ENCODE measurements around the gene FBXO38.

FBXO38 gene

DNA sequence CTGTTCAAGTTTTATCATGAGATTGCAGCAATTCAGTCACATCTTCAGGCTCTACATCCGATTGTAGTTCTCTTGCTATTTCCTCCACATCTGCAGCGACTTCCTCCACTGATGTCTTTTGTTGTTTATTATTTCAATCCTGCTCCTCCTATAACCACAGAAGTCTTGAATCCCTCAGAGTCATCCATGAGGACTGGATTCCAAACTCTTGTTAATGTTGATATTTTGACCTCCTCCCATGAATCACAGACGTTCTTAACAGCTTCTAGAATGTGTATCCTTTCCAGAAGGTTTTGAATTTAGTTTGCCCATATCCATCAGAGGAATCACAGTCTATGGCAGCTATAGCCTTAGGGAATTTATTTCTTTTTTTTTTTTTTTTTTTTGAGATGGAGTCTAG, 3.6 kb downstream of the FBXO38 start:
- no peak for DNase-seq

DNA sequence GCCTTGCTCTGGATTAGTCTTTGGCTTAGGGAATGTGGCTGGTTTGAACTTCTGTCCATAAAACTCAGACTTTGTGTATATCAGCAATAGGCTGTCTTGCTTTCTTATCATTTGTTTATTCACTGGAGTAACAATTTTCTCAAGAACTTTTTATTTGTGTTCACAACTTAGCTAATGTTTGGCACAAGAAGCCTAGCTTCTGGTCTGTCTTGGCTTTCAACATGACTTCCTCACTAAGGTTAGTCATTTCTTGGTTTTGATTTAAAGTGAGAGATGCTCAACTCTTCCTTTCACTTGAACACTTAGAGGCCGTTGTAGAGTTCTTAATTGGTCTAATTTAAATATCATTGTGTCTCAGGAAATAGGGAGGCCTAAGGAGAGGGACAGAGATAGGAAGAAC, 4.9 kb downstream of the FBXO38 start:
- DNase-seq = no peak

DNA sequence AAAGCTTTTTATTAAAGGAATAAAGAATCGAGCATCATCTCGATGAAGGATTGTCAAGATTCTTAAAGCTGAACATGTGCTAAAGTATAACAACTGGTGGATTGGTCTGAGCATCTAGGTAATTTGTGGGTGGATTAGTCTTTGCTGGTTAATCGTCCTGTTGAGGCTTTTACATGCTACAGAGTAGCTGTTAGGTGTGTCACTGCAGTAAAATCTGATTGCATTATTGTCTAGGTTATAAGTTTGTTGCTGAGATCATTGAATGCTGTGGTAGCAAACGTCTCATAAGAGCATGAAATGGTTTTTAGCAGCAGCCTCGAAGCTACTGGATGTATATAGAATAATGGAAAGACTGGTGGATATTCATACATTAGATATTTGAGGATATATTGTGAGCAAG, 7.2 kb downstream of the FBXO38 start:
- DNase-seq = no peak

DNA sequence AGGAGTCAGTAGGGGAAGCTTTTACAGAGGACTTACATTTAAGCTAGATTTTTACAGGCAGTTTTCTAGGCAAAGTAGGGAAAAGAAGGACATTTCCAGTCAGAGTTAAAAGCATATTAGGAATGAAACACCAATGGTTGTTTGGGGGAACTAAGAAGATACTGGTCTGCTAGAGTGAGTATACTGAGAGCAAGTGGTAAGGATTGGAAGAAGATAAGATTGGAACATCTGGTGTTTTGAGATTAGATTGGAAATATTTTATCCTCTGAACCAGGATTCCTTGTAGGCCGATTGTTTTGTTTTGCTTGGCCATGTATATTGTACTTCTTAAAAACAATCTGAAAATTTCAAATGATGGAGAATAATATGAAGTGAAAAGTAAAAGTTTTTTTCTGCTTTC, 7.7 kb downstream of the FBXO38 start:
- DNase-seq = no peak

DNA sequence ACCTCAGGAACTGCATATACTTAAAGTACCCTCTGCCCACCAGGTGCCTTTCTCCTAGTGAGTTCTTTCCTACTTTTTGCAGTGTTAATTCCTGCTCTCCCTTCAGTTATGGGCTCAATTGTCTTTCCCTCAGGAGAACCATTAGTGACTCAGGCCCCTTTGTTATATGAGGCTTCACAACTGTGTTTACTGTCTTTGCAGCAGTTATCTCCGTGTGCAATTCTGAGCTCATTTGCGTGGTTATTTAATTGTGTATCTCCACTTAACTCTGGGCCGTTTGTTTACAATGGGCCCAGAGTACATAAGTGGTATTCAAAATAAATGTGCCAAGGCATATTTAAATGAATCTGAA, 9.6 kb downstream of the FBXO38 start:
- DNase-seq = no peak

DNA sequence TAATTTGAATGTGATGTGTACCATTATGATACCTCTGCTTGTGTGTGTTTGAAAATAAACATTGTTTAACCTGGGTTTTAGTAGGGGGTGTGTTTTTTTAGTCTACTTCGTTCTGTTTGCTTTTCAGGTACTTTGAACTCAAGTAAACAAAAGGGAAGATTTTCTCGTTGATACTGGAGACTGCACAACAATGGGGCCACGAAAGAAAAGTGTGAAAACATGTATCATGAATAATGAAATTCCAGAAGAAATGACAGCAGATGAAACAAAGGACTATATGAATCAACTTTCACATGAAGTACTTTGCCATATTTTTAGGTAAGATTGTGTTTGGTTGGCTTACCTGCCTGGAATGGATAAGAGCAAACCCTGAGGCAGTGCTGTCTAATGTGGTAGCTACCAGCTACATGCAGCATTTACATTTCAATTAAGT, 10.8 kb downstream of the FBXO38 start:
- DNase-seq = no peak

DNA sequence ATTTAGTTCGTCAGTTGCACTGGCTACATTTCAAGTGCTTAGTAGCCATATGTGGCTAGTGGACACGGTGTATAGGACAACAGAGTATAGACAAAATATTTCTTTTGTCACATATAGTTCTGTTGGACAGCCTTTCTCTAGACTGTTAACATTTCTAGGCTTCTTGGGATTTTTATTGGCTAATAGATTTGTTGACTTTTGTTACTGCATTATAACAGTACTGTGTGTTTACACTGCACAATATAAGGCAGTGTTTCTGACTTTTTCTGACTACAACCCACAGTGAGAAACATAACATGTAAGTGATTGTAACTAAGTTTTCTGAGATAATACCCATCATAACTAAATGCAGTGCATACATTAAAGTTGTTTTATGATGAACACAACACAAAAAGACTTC, 11.3 kb downstream of the FBXO38 start:
- DNase-seq = no peak

DNA sequence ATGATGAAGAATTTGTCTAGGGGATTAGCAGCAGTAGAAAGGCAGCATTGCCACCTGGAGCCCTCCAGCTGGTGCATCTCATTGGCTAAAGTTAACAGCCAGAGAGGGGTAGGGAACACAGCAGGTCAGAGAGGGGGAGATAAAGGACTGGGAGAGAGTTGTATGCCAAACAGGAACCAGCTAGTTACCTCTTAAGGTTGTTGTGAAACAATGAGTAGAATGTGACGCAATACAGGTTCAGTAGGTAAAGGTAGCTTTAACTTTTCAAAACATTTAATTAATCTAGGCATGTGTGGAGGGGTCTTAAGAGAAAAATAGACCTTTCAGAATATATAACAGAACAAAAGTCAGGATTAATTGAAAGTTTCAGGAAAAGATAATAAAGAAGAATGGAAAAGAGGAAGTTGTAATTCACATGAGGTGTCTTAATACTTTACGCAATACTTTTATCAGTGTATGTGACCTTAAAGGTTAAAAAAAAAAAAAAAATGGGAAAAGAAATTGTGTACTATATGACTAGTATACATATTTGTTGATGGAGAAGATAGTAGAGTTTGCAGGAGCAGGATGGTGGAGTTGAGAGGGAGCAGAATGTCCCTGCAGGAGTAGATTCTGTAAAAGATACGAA, 14.3 kb downstream of the FBXO38 start:
- no peak for DNase-seq

DNA sequence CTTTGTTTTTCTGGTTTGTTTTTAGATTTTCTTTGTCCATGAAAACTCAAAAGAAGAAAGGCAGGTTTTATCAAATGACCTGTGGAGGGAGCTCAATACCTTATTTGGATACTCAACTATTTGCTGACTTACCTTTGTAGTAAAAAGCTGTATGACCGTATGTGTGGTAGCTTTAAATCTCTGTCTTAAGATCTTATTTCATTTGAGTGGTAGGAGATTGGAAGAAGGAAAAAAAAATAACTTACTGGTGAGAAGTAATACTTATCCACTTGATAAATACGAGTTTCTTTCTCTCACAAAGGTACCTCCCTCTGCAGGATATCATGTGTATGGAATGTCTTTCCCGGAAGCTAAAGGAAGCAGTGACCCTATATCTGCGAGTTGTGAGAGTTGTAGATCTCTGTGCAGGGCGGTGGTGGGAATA, 15.0 kb downstream of the FBXO38 start:
- DNase-seq = no peak

DNA sequence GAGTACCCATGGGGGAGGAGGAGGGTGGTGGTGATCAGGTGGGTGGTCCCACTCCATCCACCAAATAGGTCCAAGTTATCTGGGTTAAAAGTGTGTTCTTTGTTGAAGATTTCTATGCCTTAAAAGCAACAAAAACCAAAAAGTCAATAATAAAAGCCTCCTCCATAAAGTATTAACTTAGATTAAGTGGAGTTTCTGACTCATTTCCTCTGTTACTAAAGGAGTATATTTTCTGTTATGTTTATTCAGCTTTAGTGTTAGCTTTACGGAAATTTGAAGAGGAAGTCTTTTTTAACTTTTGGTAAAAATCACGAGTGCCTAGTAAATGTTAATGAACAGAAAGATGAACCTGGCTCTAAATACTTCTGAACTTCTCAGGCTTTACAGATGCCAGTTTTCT, 17.8 kb downstream of the FBXO38 start:
- DNase-seq = no peak

DNA sequence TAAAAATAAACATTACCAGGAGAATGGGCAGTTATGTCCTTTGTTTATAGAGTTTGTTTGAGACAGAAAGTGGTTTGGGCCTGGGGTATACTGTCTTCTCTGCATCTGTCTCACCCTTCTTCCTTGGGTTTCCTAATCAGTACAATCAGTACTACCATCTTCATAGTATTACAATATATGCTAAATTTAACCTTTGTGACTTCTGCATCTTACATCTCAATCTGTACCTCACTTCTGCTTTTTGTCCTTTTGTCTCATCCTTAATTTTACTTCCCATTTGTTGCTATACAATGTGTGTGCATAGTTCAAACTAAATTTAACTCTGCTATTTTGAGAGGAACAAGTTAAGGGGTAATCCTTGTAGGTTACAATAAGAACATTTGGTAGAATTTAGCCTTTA, 19.6 kb downstream of the FBXO38 start:
- DNase-seq = no peak

DNA sequence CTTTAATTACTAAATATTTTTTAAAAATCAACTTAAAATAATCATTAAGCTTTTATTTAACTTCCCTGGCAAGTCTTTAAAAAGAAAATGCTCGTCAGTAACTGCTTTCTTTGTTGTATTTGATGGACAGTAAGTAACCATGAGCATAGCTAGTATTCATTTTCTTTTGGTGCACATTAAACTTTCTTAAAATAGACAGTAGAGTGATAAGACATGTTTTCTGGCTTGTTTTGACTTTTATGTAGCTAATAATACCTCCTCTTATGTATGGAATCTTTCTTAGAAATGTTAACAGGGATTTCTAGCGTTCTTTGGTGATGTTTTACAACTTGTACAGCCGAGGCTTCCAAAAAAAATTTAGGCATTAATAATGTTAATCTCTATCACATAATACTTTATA, 22.6 kb downstream of the FBXO38 start:
- DNase-seq = no peak

DNA sequence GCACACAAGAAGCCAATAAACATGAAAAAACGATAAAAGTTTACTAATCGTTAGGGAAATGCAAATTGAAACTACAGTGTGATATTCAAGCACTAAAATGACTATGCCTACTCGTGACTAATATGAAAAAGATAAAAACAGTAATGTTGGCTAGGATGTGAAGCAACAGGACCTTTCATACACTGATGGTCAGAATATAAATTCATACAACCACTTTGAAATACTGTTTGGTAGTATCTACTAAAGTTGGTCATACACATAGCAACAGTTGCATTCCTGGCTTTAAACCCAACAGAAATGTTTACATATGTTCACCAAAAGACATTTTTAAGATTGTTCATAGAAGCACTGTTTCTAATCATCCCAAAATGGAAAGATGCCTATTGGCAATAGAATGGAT, 24.3 kb downstream of the FBXO38 start:
- DNase-seq = no peak

DNA sequence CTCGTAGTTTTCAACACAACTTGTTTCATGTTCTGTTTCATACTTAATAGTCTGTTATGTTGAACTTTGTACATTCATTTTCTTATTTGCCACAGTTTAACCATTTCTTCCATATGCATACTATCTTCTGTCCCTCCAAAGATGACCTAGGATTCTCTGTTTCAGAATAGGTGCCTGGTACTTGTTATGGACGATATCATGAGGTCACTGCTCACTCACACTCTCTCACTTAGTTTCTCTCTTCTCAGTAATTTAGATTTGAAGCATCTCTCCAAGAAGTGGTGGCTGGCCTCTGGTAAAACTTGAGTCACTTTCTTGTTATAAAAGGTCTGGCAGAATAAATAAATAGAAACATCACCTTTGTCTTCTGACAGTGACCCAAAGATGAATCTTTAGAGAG, 28.4 kb downstream of the FBXO38 start:
- DNase-seq = no peak

DNA sequence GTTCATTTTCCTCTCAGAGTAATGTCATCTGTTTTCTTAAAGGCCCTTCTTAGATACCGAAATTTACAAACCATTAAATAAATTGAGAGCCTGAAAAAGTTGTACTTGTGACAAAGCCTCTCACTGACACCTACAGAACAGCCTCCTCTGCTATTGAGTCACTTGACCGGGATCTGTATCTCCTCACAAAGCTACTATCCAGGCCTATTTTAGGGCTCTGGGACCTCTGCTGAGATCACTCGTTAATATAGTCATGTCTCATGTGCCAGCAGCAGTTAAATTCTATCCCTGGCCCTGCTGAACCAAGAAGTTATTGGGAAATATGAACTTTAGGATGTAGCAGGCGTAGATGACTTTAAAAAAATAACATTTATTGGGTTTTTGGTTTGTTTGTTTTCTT, 31.1 kb downstream of the FBXO38 start:
- no peak for DNase-seq

DNA sequence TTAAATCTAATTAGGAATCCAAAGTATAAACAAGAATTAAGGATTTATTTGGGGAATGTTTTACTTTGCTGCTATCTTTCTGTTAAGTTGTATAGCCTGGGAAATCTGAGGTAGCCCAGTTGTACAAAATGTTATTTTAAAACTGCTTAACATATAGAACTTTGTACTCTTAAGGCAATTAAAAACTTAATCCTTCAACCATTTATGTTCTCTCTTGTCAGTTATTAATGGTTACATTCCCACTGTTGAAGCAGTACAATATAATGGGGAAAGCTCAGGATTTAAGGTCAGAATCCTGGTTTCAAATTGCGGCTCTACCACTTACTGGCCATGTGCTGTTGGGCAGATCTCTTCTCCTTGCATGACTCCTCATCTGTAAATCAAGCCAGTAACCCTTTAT, 32.7 kb downstream of the FBXO38 start:
- DNase-seq = no peak

DNA sequence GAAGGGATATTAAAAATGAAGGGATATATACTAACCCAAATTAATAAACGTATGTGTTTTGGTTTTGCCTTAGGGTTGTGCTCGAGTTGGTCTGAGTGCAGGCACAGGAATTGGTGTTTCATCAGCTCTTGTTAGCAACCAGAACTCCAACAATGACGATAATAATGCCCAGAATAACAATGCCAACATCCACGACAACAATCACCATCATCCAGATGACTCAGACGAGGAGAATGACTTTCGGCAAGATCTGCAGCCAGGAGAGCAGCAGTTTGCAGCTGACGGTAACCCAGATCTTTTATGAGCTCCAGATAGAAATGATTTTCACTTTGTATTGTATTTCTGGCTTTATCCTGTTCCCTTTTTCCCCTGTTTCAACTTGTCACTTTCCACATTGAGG, 33.2 kb downstream of the FBXO38 start:
- DNase-seq = no peak

DNA sequence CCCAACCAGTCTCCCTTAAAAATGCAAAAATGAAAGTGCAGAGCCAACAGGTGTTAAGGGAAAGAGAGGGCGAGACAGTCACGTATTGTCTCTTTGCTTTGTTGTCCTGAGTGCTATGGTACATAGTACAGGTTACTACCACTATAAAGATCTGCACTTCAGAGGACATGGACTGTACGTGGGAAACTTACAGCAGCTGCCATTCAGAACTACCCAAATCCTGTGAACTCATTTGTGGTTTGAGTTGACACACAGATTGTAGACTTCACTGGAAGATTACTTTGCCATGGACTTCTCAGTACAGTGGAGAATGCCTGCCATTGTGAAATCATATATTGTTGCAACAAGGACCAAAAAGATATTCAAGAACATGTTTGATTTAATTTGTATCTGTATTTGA, 34.8 kb downstream of the FBXO38 start:
- DNase-seq = no peak

DNA sequence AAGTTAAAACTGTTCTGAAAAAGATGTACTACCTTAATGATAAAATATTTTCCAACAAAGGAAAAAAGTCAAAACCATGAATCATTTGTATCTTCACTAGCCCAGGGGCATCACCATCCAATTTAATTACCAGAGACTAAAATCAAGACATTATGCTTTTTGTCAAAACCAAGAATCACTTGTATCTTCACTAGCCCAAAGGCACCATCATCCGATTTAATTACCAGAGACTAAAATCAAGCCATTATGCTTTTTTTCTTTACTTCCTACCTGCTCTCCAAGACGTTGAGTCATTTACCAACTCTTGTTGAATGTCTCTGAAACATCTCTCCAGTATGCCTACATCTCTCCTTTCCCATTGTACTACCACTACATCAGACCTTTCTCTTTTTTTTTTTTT, 37.9 kb downstream of the FBXO38 start:
- no peak for DNase-seq

DNA sequence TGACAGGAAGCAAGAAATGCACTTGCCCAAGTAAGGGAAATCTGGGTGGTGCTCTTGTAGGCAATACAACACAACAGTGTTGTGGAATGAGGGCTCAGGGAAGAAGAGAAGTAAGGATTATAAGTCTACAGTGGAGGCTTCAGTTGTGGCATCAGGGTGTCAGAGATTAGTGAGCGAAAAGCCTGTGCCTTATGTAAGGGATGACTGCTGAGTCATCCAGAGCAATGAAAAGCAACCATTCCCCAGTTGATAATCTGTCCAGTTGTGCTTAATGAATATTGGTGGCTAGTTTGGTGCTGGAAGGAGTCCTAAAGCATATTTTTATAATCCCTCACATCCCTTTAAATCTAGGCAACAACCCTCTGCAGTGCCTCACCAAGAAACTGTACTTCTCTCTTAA, 42.0 kb downstream of the FBXO38 start:
- no peak for DNase-seq

DNA sequence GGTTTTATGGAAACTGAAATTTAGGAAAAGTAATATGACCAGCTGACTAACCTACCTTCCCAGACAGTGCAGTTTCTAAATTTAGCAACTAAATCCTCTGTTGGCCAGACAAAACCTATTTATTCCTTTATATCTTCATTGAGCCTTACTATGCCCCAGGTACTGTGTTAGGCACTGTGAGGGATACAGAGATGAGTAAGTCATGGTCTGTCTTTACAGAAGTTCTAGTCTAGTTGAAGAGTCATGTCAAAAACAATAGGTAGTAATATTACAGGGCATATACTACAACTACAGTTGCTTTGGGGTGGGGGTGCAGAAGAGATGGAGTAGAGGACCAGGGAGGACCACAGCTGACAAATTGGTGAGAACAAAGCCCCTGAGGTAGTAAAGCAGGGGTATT, 42.8 kb downstream of the FBXO38 start:
- DNase-seq = no peak

DNA sequence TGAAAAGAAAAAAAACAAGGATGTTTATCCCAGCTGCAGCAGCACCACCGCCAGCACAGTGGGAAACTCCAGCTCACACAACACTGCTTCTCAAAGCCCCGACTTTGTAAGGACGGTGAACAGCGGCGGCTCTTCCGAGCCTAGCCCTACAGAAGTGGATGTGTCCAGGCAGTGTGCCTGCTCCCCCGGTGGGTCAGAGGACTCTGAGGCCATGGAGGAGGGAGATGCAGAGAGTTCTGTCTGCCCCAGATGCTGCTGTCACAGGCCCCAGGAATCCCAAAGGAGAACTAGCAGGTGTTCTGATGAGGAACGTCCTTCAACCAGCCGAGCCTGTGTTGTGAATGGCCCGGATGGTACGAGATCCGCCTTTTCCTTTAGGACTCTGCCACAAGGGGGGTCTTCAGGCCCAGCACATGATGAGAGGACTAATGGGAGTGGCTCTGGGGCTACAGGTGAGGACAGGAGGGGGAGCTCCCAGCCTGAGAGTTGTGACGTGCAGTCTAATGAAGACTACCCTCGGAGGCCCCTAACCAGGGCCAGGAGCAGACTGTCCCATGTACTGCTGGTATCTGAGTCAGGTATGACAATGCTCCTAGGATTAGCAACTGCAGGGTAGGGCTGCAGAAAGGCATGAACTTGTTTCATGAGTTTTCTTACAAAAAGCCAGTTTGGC, 43.7 kb downstream of the FBXO38 start:
- no peak for DNase-seq

DNA sequence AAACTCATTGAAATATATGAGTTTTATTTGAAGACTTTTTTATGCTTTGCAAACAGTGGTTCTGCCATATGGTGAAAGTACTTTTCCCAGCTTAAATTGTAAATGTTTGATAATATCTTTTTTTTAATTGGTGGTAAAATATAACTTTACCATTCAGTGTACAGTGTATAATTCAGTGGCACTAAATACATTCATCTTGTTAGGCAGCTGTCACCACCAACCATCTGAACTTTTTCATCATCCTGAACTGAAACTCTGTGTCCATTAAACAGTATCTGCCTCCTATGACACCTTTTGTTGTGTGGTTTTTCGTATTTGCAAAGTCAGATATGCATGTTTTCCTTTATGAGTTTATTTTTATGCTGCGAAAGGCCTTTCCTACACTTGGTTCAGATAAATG, 45.1 kb downstream of the FBXO38 start:
- DNase-seq = no peak

DNA sequence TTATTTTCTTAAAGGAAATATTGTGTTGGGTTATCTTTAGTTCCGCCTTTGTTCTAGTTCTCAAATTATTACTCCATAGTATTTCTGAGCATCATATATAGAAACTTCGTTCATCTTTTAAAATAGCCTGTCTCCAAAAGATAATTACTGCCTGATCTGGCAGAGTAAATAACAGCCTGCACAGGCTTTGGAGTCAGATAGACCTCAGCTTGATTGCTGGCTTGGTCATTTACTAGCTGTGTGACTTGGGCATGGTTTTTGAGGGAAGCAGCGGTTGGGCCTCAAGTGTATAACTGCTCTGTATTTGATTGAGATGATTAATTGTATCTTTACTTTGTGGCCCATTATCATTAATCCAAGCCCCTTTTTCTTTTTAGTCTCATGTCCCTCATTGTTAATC, 50.1 kb downstream of the FBXO38 start:
- DNase-seq = no peak

DNA sequence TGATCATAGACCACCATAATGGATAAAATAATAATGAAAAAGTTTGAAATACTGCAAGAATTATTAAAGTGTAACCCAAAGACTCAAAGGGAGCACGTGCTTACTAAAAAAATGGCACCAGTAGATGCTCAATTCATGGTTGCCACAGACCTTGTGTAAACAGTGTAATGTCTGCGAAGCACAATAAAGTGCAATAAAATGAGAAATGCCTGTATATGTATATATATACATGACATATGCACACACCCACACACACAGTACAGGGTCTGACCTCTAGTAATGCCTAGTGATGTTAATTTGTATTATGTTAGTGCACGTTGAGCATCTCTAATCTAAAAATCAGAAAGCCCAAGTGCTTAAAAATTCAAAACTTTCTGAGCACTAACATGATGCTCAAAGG, 52.3 kb downstream of the FBXO38 start:
- no peak for DNase-seq
